Measurements from ENCODE around the gene HHIPL1. TPM values are rescaled to one million over a fixed set of nuclear protein-coding genes. Genes with fewer than 3 reads are reported as not detected.

The HHIPL1 gene
- polyA plus RNA-seq, 6 donors from 2014 or later, result 0.13 TPM; not detected in 5

DNA sequence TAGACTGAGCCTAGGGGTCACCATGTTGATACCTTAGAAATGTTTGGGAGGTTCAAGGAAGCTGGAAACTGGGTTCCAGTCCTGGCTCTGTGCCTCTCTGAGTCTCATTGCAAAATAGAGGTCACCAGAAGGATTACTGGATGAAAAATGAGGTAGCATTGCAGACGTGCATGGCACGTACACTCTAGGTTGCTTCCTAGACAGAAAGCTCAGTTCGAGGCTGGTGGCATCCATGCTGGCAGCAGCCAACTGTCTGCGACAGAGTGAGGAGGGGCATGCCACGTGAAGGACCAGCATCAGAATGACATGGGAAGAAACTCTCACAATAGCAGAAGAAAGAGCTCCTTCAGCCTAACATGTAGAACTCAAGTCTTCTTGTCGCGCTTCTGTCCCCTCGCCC, 34.6 kb downstream of the HHIPL1 start:
- Mint-ChIP-seq H3K4me3 (no peak overlapping the region), H3K27ac (no peak overlapping the region), H3K36me3 (no peaks in the 10 kb centered on the region), H3K27me3 (peaks cover 0 to 42% (median 8%) of the 10 kb centered on the region in 3 donors), H3K9me3 (peaks cover 0 to 16% (median 9%) of the 10 kb centered on the region in 7 donors), H3K4me1 (peaks cover 10 to 15% (median 12%) of the 10 kb centered on the region in 3 donors)
- no peak for ATAC-seq (ENCODE audit: low read depth in 2 of 2)
- no peak for DNase-seq

DNA sequence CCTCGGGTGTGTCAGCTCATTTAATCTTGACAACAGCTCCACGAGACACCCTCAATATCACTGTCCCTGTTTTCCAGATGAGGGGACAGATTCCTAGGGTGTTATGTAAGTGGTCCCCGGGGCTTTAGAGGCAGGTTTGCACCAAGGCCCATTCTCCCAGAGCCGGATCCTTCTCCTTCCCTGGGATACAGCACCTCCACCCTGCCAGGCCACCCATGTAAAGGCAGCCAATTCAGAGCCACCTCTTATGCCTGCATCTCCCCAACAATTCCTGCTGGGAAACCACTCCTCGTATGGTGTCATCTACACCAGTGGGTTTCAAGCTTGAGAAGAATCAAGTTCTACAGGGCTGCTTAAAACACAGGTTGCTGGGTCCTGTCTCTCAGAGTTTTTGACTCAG, 35.1 kb downstream of the HHIPL1 start:
- H3K27me3 Mint-ChIP-seq, result peaks cover 0 to 39% (median 8%) of the 10 kb centered on the region in 3 donors
- no peak for ATAC-seq (ENCODE audit: low read depth in 2 of 2)
- H3K9me3 Mint-ChIP-seq, result peaks cover 0 to 16% (median 9%) of the 10 kb centered on the region in 7 donors
- no peak overlapping the region for H3K27ac Mint-ChIP-seq
- H3K4me3 Mint-ChIP-seq, result no peak overlapping the region
- H3K36me3 Mint-ChIP-seq, result no peaks in the 10 kb centered on the region
- H3K4me1 Mint-ChIP-seq, result peaks cover 12 to 19% (median 12%) of the 10 kb centered on the region in 3 donors
- no peak for DNase-seq

DNA sequence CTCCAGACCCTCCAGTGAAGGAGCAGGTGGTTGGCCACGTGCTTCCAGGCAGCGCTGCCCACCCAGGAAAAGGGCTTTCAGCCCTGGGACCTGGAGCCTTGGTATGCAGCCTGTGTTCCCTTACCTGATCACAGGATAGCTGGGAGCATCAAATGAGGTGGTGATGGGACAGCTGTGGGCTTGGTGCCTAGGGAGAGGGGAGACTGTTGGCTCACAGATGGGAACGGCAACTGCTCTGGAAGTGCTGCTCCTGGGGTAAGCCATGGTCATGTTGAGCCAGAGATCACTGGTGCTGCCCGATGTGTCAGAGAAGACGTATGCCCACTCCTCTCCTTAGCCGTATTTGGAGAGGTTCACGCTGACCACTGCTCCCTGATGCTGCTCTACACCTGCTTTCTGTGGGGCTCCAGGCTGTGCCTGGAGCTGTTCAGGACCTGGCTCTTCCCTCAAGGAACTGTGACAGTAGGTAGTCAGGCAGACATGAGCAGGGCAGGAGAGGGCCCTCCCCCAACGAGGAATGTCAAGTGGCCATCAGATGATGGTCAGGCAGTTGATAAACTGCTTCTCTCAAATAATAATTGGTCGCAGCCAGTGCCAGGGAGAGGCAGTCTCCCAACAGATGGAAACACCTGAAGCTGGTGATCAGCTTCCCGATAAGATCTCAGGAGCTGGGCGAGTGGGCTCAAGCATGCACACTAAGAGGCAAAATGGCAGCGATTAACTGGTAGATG, 36.3 kb downstream of the HHIPL1 start:
- no peak for ATAC-seq (ENCODE audit: low read depth in 2 of 2)
- Mint-ChIP-seq H3K4me1 (peaks cover 17 to 29% (median 18%) of the 10 kb centered on the region in 3 donors), H3K27me3 (peaks cover 0 to 43% (median 18%) of the 10 kb centered on the region in 3 donors), H3K27ac (no peak overlapping the region), H3K9me3 (peaks cover 0 to 15% (median 9%) of the 10 kb centered on the region in 7 donors), H3K4me3 (peak overlapping the region in 4 of 8 donors; percentile 37 to 79 (median 70)), H3K36me3 (no peaks in the 10 kb centered on the region)
- no peak for DNase-seq

DNA sequence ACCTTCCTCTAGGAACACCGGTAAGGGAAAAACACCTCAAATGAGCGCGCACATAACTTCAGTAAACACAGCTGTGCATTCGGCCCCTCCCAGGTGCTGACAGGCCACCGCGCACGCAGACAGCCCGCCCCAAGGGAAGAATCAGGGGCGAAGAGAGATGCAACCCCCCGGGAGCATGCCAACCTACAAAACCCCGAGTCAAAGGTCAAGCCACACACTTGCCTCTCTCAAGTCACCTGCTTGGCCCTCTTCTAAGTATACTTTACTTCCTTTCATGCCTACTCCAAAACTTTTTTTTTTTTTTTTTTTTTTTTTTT, 36.9 kb downstream of the HHIPL1 start:
- Mint-ChIP-seq H3K9me3 (peaks cover 0 to 15% (median 9%) of the 10 kb centered on the region in 7 donors), H3K4me3 (peak overlapping the region in 5 of 8 donors; percentile 37 to 79 (median 69)), H3K27me3 (peaks cover 5 to 44% (median 20%) of the 10 kb centered on the region in 3 donors), H3K36me3 (no peaks in the 10 kb centered on the region), H3K27ac (no peak overlapping the region), H3K4me1 (peaks cover 18 to 29% (median 21%) of the 10 kb centered on the region in 3 donors)
- ATAC-seq (ENCODE audit: low read depth in 2 of 2) (no peak), DNase-seq (no peak)

DNA sequence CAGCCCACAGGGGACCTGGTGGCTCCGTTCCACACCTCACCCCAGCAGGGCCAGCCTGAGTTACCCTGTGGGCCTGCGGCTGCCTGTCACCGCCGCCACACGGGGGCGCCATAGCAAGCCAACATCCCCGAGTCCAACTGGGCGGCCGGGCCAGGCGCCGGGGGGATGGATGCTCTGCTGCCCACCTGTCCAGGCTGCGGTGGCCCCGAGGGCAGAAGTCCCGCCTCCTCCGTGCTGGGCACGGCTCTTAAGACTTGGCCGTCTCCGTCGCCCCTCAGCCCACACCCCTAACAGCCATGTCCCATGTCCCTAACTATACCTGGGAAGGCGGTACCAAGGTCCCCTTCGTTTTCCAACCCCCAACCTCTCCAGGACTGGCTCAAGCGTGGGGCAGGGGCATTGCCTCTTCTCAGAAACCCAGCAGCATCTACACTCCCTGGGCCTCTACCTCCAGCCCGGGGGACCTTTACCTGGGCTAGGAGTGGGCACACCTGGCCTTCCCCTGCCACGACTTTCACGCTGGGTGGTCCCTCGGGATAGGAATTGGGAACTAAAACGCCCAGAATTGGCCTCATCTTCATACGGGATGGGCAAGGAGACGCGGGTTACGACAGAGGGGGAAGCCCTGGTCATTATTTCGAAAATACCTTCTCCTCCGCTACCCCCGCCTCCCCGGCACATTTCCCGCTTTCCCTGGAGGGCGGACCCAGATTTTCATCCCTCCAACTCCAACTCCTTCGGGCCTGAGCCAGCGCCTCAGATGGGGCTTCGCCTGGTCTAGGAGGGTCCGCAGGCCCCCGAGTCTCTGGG, 38.1 kb downstream of the HHIPL1 start:
- H3K4me1 Mint-ChIP-seq, result peaks cover 22 to 35% (median 31%) of the 10 kb centered on the region in 3 donors
- peak overlapping the region in 3 of 6 donors; percentile 43 to 88 (median 70) for H3K27ac Mint-ChIP-seq
- H3K36me3 Mint-ChIP-seq, result no peaks in the 10 kb centered on the region
- DNase-seq (peak; percentile 70), ATAC-seq (ENCODE audit: low read depth in 2 of 2) (peak; percentile 18)
- peaks cover 0 to 12% (median 6%) of the 10 kb centered on the region in 7 donors for H3K9me3 Mint-ChIP-seq
- peak overlapping the region; percentile 82 to 97 (median 95) for H3K4me3 Mint-ChIP-seq
- peaks cover 7 to 56% (median 33%) of the 10 kb centered on the region in 3 donors for H3K27me3 Mint-ChIP-seq

DNA sequence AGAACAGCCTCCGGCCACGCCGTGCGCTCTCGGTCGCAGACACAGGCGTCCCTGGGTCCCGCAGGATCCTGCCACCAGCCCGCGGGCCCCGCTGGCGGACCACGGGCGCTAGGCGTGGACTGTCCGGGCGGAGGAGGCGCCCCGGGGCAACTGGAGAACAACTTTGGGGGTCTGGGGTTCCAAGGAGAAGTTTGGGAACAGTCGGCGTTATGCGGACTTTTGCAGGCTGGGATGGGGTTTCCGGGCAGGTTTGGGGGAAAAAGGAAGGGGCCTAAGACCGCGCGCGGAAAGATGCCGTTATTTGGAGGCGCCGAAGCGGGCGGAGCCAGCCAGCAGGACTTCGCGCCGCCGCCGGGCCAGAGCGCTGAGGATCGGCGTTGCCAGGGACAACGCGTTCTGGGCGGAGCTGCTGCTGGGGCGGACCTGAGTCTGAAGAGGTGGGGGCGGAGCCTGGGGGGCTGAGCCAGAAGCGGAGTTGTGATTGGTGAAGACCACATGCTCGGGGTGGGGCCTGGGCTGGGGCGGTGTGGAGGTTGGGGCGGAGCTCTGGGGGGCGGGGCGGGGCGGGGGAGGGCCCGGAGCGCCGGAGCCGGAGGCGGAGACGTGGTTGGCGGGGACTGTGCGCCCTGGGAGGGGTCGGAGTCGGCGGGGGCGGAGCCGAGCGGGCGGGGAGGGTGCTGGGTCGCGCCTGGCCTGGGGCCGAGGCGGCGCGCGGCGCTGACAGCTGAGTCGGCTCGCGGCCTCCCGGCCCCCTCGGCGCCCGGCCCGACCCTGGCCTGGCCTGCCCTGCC, 38.9 kb downstream of the HHIPL1 start, which contains the start of gene CYP46A1:
CYP46A1 (plus strand) TSS at position 680 of the 791 bp plus-strand sequence. CDS start 120 bp downstream, outside the sequence.
- Mint-ChIP-seq H3K4me1 (peaks cover 22 to 35% (median 34%) of the 10 kb centered on the region in 3 donors), H3K27ac (peak within 1 kb of the TSS; percentile 43 to 95 (median 80)), H3K9me3 (peaks cover 0 to 4% (median 2%) of the 10 kb centered on the region in 7 donors), H3K36me3 (no peaks in the 10 kb centered on the region), H3K4me3 (peak within 1 kb of the TSS; percentile 82 to 97 (median 95)), H3K27me3 (peaks cover 10 to 64% (median 41%) of the 10 kb centered on the region in 3 donors)
- peak; percentile 89 to 90 for ATAC-seq (ENCODE audit: low read depth in 2 of 2)
- DNase-seq, result peak; percentile 98

DNA sequence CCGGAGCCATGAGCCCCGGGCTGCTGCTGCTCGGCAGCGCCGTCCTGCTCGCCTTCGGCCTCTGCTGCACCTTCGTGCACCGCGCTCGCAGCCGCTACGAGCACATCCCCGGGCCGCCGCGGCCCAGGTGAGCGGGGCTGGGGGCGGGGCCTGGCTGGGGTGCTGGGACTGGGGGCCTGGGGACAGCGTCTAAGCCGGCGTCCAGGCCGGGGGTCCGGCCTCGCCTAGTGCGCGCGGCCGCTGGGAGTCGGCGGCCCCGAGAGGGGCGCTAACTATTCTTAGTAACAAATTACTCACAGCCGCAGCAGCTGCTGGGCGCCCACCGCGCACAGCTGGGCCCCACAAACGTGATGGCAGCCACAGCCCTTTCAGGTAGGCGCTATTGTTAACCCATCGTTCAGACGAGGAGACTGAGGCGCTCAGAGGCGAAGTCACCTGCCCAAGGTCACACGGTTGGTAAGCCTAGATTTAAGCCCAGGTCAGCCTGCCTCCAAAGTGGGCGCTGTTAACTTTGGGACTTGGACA, 39.5 kb downstream of the HHIPL1 start:
- Mint-ChIP-seq H3K4me1 (peaks cover 23 to 35% (median 34%) of the 10 kb centered on the region in 3 donors), H3K4me3 (peak overlapping the region in 3 of 8 donors; percentile 25 to 78 (median 64)), H3K27me3 (peaks cover 15 to 64% (median 47%) of the 10 kb centered on the region in 3 donors), H3K9me3 (peaks cover 0 to 1% (median 0%) of the 10 kb centered on the region in 7 donors), H3K36me3 (peaks cover 0 to 1% of the 10 kb centered on the region in 2 donors), H3K27ac (no peak overlapping the region)
- DNase-seq, result no peak
- peak; percentile 24 to 29 for ATAC-seq (ENCODE audit: low read depth in 2 of 2)

DNA sequence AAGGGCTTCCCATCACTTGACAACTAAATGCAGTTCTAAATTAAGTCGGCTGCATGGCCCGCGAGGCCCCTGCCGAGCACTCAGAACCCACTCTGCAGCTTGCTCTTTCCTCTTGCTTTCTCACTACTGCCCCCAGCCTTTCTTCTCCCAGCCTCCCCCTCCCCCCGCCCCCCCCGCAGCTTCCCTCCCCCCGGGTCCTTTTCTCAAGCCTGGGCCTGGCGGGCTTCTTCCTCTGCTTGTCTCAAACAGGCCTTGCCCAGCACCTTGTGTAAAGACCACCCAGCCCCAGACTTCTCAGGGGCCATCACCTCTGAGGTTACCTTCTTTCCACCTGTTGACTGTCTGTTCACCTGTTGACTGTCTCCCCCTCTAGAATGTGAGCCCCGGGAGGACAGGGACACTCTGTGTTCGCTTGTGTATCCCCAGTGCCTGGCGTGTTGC, 40.2 kb downstream of the HHIPL1 start:
- peaks cover 26 to 35% (median 34%) of the 10 kb centered on the region in 3 donors for H3K4me1 Mint-ChIP-seq
- H3K9me3 Mint-ChIP-seq, result peaks cover 0 to 2% (median 0%) of the 10 kb centered on the region in 7 donors
- H3K4me3 Mint-ChIP-seq, result peak overlapping the region; percentile 64 to 84 (median 78)
- no peak overlapping the region for H3K27ac Mint-ChIP-seq
- DNase-seq (no peak), ATAC-seq (ENCODE audit: low read depth in 2 of 2) (no peak)
- H3K36me3 Mint-ChIP-seq, result peaks cover 0 to 8% of the 10 kb centered on the region in 2 donors
- peaks cover 22 to 71% (median 54%) of the 10 kb centered on the region in 3 donors for H3K27me3 Mint-ChIP-seq

DNA sequence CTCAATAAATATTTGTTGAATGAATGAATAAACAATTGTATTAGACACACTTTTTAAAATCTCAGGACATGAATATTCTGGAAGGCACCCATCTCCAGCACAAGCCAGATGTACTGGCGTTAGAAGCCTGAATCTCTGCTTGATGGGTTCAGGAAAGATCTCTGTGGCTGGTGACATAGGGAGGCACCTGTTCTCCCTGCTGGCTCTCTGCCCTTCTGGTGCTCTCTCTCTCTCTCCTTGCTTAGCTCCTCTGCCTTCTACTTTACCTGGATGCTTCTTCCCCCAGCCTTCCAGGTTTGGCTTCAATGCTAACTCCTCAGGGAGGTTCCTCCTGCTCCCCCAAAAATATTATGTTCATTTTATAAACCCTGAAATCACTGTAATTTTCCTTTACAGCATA, 40.7 kb downstream of the HHIPL1 start:
- ATAC-seq (ENCODE audit: low read depth in 2 of 2) (no peak), DNase-seq (no peak)
- H3K4me1 Mint-ChIP-seq, result peaks cover 26 to 35% (median 34%) of the 10 kb centered on the region in 3 donors
- peaks cover 0 to 12% of the 10 kb centered on the region in 2 donors for H3K36me3 Mint-ChIP-seq
- H3K4me3 Mint-ChIP-seq, result peak overlapping the region; percentile 64 to 84 (median 78)
- H3K9me3 Mint-ChIP-seq, result peaks cover 0 to 4% (median 0%) of the 10 kb centered on the region in 7 donors
- H3K27ac Mint-ChIP-seq, result no peak overlapping the region
- peaks cover 25 to 76% (median 58%) of the 10 kb centered on the region in 3 donors for H3K27me3 Mint-ChIP-seq

DNA sequence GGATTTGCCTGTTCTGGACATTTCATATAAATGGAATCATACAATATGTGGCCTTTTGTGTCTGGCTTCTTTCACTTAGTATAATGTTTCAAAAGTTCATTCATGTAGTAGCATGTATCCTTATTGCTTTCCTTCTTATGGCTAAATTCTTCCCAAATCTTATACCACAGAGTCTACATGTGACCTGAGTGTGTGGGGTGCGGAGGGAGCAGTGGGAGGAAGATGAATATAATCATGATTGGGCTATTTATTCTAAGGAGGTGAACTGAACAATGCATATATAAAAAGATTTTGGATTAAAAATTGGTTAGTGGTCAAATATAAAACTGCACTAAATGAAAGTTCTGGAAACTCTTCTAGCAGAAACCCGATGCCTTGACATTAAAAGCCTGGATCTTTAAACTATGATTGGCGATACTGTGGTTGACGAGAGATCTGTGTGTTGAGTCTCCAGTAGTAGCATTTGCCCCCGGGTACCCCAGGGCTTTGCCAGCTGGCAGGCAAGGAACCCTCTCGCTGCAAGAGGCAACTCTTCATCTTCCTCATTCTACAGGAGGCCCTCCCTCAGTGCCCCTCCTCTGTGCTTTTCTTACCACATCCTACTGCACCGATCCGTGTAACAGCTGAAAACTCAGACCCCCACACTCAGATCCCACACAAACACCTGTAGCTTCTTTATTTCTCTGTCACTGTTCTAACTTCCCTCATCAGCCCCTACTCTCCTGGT, 41.8 kb downstream of the HHIPL1 start:
- Mint-ChIP-seq H3K9me3 (peaks cover 0 to 4% (median 0%) of the 10 kb centered on the region in 7 donors), H3K4me1 (peaks cover 26 to 35% (median 34%) of the 10 kb centered on the region in 3 donors), H3K4me3 (peak overlapping the region in 4 of 8 donors; percentile 26 to 78 (median 57)), H3K36me3 (peaks cover 0 to 12% of the 10 kb centered on the region in 2 donors), H3K27ac (peak overlapping the region in 2 of 6 donors; percentile 25 to 32), H3K27me3 (peaks cover 28 to 77% (median 64%) of the 10 kb centered on the region in 3 donors)
- ATAC-seq (ENCODE audit: low read depth in 2 of 2) (no peak), DNase-seq (peak; percentile 28)

DNA sequence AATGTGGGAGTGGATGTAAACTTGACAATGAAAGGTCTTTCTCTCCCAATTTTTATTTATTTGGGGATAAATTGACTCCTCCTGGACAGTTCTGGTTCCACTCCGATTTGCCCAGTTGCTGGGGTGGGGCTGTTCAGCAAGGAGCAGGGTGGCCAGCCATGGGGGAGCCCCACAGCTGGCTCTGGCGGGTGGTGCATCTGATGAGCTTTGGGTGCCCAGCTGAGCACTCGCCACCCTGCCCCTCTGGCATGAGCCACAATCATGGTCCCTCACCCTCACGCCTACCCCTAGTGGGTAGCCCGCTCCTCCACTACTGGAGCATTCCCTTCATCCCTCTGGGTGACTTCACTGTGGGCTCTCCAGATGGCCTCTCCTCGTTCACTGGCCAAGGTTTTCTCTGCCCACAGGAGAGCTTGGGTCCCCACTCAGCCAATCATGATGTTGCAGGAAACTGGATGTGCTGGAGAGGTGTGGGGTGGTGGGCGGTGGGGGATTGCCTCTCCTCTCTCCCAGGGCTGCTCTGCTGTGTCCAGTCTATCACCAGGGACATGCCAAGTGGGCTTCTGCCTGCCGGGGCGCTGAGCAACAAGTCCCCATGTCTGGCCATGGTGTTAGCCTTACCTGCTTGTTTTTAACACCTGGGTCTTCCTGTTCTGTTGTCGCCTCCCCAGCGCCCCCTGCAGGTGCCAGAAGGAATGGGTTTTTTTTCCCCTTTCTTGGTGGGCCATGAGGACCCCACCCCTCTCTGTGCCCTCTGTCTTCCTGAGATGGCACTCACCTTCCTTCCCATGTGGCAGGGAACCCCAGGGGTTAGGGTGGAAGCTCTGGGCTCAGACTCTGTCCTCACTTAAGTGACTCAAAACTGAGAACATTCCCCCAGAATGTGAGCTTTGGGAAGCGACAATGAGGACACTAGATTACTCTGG, 42.6 kb downstream of the HHIPL1 start:
- ATAC-seq (ENCODE audit: low read depth in 2 of 2) (no peak), DNase-seq (no peak)
- Mint-ChIP-seq H3K27ac (no peak overlapping the region), H3K4me3 (peak overlapping the region in 2 of 8 donors; percentile 26 to 78), H3K36me3 (peaks cover 0 to 12% of the 10 kb centered on the region in 2 donors), H3K9me3 (peaks cover 0 to 4% (median 0%) of the 10 kb centered on the region in 7 donors), H3K4me1 (peaks cover 25 to 34% (median 31%) of the 10 kb centered on the region in 3 donors), H3K27me3 (peaks cover 34 to 76% (median 61%) of the 10 kb centered on the region in 3 donors)
